GM12801 (cell line): ENCODE data around the gene GUCA2A.

ENCODE experiments used
- TF ChIP-seq, protein P1 (sequence below): IDR thresholded peaks from one replicate; pipeline ENCODE4 v1.5.1; 2011; ENCODE audit warnings: control low read depth; ENCODE audit not compliant: insufficient read length; ENCODE audit errors: extremely low read depth

GUCA2A gene

DNA sequence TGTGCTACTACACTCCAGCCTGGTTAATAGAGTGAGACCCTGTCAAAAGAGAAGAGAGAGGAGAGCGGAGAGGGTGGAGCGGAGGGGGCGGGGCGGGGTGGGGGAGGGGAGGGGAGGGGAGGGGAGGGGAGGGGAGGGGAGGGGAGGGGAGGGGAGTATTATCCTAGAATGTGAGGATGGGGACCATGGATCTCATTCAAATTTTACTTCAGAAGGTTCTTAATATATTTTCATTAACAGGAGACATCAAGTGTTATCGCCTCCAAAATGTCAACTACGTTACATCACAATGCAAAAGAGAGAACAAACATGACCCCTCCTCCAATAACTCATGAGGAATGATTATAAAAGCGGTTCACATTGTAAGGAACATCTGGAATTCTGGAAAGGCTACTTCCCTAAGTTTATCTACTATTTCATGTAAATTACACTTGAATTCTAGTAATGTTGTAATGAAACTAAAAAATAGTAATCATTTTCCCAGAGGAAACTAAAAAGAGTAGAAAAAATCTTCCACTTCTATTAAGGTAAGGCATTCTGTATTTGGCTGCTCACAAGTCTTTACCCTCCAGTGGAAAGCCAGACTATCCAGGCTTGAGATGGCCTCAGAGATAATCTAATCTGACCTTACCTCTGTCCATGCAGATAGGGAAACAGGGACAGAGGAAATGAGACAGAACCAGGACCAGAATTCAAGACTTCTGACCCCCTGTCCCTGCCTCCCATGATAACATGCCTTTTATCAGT lies 18.8 kb upstream of the GUCA2A start:
- TF ChIP-seq, protein P1, sequence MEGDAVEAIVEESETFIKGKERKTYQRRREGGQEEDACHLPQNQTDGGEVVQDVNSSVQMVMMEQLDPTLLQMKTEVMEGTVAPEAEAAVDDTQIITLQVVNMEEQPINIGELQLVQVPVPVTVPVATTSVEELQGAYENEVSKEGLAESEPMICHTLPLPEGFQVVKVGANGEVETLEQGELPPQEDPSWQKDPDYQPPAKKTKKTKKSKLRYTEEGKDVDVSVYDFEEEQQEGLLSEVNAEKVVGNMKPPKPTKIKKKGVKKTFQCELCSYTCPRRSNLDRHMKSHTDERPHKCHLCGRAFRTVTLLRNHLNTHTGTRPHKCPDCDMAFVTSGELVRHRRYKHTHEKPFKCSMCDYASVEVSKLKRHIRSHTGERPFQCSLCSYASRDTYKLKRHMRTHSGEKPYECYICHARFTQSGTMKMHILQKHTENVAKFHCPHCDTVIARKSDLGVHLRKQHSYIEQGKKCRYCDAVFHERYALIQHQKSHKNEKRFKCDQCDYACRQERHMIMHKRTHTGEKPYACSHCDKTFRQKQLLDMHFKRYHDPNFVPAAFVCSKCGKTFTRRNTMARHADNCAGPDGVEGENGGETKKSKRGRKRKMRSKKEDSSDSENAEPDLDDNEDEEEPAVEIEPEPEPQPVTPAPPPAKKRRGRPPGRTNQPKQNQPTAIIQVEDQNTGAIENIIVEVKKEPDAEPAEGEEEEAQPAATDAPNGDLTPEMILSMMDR = no peak

DNA sequence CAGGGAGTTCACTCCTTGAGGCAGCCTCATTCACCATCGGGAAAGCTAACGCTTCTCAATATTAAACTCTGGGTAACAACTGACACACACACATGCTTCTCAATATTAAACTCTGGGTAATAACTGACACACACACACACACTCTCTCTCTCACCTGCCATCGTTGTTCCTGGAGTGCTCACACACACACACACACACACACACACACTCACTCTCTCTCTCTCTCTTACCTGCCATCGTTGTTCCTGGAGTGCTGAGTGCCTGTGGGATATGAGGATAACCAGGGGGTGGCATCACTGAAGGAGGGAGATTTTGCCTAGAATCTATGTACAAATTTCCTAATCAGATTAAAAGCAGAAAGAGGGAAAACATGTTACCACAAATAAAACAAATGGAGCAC lies 17.1 kb upstream of the GUCA2A start:
- TF ChIP-seq, protein P1 = no peak

DNA sequence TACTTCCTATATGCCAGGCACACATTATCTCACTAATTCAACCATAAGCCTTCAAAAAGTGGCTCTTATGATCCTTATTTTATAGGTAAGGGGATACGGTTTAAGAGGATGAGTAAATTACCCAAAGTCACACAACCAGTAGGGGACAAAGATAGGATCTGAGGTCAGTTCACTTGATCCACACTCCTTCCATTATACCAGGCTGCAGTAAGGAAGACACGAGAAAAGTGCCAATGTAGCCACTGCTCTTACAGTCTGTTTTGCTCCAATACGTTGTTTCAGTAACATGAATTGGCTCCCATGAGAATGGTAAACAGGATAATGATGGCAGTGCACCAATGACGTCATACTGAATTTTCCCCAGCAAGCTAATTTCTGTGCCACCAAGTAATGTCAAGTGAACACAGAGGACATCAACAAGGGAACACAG lies 15.4 kb upstream of the GUCA2A start:
- TF ChIP-seq, protein P1 = no peak

DNA sequence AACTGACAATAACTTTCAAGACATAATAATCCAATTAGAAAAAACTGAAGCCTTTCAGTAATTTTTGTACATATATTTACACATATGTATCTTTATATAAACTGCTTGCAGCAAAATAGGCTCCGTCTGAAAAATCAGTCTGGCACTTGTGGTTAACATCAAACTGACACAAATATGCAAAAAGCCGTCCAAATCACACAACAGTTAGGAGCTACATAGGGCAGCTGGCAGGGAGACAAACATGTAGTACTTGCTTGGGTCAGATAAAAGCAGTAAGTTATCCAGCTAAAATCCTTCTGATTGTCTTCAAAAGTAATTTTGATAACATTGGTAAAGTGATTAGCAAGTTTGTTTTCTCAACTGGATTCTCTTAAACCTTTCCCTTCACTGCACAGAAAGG lies 14.7 kb upstream of the GUCA2A start:
- TF ChIP-seq, protein P1 = no peak

DNA sequence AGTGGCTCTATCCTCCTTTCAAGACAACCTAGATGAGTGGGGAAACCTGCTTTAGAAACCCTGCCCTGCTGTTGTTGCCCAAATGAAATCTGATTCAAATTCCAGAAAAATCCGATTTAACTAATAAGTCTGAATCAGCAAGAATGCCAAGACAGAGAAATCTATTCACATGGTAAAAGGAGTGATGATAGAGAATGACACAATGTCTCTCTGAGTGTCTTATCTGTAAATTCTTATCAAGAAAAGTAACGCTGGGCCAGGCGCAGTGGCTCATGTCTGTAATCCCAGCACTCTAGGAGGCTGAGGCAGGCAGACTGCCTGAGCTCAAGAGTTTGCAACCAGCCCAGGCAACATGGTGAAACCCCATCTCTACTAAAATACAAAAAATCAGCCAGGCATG lies 13.7 kb upstream of the GUCA2A start:
- TF ChIP-seq, protein P1 = no peak

DNA sequence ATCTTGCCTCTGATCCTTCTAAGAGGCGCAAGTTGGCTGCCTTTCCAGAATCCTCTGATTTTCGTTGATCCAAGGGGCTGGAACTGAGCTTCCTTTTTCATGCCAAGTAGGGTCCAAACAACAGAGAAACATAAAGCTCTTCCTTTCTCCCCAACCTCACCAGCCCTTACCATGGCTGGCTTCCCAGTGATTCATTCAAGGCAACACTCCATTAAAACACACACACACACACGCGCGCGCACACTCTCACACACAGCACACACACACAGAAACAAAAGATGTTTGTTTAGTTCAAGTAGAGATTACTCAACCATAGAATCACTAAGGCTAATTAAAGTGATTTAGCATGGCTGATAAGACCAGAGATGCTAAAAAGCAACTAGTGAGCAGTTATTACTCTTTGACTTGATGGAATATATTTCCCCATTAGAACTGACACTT lies 13.0 kb upstream of the GUCA2A start:
- TF ChIP-seq, protein P1 = no peak

DNA sequence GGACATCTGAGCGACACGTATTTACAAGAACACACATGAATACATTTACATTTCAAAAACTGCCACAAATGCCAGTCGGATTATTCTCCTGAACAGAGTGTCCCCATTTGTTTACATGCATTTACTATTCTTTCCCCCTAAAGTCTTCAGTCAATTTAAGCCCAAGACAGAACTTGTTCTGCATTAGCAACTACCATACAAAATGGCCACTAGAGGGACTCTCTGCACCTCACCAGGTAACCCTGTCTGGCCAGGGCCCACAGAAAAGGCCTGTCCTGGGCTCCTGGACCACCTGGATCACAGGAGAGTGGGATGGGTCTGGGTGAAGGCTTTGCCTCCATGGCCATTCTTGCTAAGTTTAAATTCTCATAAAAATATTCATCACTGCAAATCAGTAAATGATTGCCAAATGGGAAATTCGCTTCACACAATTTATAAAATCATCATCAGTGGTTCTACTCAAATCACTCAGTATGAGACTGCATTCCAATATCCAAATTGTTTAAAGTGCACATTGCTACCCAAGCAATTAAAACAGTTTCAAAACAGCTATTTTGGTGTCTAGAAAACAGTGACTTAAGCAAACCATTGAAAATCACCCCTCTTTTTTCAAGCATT lies 12.5 kb upstream of the GUCA2A start:
- TF ChIP-seq, protein P1 = no peak
